ENCODE data around the gene KATNBL1. TPM values are rescaled to one million over a fixed set of nuclear protein-coding genes. Genes with fewer than 3 reads are reported as not detected.

KATNBL1 gene, protein sequence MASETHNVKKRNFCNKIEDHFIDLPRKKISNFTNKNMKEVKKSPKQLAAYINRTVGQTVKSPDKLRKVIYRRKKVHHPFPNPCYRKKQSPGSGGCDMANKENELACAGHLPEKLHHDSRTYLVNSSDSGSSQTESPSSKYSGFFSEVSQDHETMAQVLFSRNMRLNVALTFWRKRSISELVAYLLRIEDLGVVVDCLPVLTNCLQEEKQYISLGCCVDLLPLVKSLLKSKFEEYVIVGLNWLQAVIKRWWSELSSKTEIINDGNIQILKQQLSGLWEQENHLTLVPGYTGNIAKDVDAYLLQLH
- 44.9 and 47.1 TPM in 2 replicates for total RNA-seq

DNA sequence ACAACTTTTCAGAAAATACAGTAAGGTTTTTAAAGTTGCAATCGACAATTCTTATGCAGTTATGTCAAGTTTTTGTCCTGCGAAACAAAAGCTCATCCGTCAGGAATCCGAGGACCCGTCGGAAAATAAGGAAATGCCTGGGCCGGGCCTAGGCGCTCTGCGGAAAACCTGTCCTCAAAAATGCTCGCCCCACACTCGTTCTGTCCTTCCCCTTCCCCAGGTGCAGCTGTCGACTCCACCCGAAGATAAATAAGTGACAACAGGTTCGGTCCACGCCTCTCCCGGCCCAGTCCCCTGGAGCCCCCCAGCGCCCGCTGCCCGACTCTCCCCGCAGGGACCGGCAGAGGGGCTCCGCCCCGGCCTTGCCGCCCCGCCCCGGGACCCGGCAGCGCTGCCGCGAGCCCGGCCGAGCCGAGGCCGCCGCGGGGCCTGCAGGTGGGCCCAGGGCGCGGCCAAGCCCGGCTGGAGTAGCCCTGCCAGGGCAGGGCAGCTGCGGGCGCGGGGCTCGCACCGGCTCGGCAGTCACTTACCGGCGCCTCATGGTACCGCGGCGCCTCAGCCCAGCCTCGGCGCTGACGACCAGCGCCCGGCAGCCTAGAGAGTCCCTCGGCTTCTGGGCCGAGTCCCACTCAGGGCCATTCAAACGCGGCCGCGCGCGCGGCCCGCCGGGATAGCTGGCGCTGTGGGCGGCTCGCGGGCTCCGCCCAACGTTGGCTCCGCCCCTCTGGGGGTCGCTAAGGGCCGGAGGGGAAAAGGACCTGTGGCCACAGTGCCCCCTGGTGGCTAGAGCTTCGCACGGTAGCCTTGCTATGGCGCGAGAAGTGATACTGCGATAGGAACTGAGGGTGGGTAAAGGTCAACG lies at the start of gene KATNBL1:
Gene KATNBL1, minus strand, starts transcription at position 676 of the 862 bp plus-strand sequence. CDS start 46,420 bp downstream, outside the sequence.

DNA sequence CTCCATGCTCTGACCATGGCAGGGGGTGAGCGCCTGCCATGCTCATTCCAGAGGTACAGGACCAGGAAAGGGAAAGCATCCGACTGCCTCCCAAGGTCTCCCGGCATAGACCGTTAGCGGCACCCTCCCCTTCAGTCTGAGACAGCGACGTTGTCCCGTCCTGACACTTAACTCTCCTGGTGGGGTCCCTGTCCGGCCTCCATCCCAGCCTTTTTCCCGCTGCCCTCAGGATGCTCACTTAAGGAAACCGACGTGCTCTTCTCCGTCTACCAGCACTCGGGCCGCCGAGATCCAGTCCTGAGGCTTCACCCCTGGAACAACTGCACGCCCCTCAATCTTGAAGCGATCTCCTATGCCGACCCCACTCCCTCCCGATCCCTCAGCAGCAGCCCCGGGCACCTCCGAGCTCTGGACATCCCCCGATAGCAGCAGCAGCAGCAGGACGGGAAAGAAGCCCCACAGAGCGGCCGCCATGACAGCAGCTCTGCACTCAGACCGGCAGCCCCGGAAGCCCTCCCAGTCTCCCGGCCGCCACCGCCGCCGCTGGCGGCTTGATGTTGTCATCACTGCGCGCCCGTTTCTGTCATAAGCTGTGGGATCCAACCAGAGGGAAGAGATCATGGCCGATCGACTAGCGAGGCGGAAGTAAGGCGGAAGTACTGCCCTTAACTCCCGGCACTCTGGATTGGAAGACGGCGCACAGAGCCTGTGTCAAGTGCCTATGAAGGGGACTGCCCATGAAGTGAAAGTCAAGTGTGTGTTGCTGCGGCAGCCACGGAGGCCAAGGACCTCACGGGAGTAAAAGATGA lies 108.3 kb downstream of the KATNBL1 start, which contains the start of the genes EMC7 and PGBD4:
Gene EMC7, minus strand, starts transcription at position 497 of the 809 bp plus-strand sequence. Its CDS starts 23 bp downstream, at position 474.
Gene PGBD4, plus strand, starts transcription at position 718 of the 809 bp plus-strand sequence. CDS start 449 bp downstream, outside the sequence.

Other genes with a start within 250 kb of the KATNBL1 start
- gene CHRM5, start 241.6 kb downstream of the KATNBL1 start, total RNA-seq, result not detected in 2 replicates
- 46.8 and 47.4 TPM in 2 replicates for gene AVEN, start 170.9 kb downstream of the KATNBL1 start, total RNA-seq
- 41.7 and 102 TPM in 2 replicates for gene EMC7, start 108.2 kb downstream of the KATNBL1 start, total RNA-seq
- gene PGBD4, start 108.0 kb downstream of the KATNBL1 start, total RNA-seq, result 1.9 and 2.5 TPM in 2 replicates
- 181 and 230 TPM in 2 replicates for gene EMC4, start 14.9 kb upstream of the KATNBL1 start, total RNA-seq
- gene SLC12A6, start 127.7 kb upstream of the KATNBL1 start, total RNA-seq, result 13.8 and 24.2 TPM in 2 replicates
- gene NOP10, start 133.0 kb upstream of the KATNBL1 start, total RNA-seq, result 166 and 266 TPM in 2 replicates
- gene NUTM1, start 133.2 kb upstream of the KATNBL1 start, total RNA-seq, result not detected in 2 replicates
- gene LPCAT4, start 157.1 kb upstream of the KATNBL1 start, total RNA-seq, result 7.0 and 10.0 TPM in 2 replicates
- gene GOLGA8A, start 227.7 kb upstream of the KATNBL1 start, total RNA-seq, result 4.4 and 25.9 TPM in 2 replicates